Measurements from ENCODE around the gene HEBP2. TPM values are rescaled to one million over a fixed set of nuclear protein-coding genes. Genes with fewer than 3 reads are reported as not detected.
A peak's percentile ranks its signal among the peaks of the same experiment; 100 is the strongest.

HEBP2 gene
- total and polyA plus RNA-seq, 2 of the 13 experiments (the other 11 are each of a cell fraction or from before 2014, with no cell fraction given), result 16.0 to 72.8 TPM

DNA sequence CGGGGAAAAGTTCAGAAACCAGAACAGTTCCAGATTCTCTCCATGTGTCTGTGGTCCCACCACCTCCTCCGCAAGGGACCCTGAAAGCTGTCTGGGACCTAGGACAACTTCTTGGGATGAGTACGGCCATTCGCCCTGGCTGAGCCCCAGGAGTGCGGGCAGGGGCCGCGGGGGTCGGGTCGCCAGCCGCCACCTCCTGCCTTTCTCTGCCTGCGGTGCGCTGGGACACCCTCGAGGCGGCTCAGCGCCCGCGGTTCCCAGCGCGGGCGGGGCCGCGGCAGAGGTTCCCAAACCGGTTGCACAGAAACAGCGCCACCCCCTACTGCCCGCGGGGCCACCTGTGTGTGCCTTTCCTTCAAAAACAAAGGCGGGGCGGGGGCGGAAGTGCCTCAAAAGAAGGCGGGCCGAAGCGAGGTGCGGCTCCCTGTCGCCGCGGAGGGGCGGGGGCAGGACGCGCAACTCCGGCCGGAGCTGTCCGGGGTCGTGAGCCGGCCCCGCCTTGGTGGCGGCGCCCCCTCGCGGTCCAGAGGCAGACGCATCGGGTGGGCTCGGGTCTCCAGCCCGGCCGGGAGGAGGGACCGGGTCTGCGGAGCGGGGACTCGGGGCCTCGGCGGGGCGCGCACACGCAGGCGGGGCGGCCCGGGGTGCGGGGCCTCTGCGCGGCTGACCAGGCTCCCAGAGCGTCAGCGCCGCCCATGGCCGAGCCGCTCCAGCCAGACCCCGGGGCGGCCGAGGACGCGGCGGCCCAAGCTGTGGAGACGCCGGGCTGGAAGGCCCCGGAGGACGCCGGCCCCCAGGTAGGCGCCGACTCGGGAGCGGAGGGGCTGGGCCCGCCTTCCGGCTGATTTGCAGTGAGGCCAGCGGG lies at the start of gene HEBP2 (continued):
- TF ChIP-seq, protein P1, sequence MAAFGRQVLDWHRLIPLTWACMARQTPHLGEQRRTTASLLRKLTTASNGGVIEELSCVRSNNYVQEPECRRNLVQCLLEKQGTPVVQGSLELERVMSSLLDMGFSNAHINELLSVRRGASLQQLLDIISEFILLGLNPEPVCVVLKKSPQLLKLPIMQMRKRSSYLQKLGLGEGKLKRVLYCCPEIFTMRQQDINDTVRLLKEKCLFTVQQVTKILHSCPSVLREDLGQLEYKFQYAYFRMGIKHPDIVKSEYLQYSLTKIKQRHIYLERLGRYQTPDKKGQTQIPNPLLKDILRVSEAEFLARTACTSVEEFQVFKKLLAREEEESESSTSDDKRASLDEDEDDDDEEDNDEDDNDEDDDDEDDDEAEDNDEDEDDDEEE (CRISPR knock-in tag; IDR thresholded peaks at IDR 0.05), result peak; percentile 84; the same call in 1 of the 2 replicates
- TF ChIP-seq ATF7 (IDR thresholded peaks at IDR 0.05) (no peak), ATF7 (CRISPR knock-in tag; IDR thresholded peaks at IDR 0.05) (peak; percentile 77; the same call in 1 of the 2 replicates), SKI (IDR thresholded peaks at IDR 0.05; ENCODE audit: partially characterized antibody) (peak; percentile 78), KLF15 (CRISPR knock-in tag; IDR thresholded peaks at IDR 0.05; ENCODE audit: borderline replicate concordance) (no peak), YEATS4 (CRISPR knock-in tag; IDR thresholded peaks at IDR 0.05; ENCODE audit: borderline replicate concordance) (peak; percentile 97), RFX1 (IDR thresholded peaks at IDR 0.05) (no peak), ARID2 (CRISPR knock-in tag; IDR thresholded peaks at IDR 0.05; ENCODE audit: borderline replicate concordance) (no peak), ZNF33B (CRISPR knock-in tag; IDR thresholded peaks at IDR 0.05) (0 out of 2 replicates have a peak, but pooled peaks have one; percentile 31), NFYB (CRISPR knock-in tag; IDR thresholded peaks at IDR 0.05) (peak; percentile 22; the same call in 1 of the 2 replicates), FIP1L1 (IDR thresholded peaks at IDR 0.05; ENCODE audit: borderline replicate concordance, insufficient read depth, low read depth, low read length) (no peak), KLF6 (CRISPR knock-in tag; IDR thresholded peaks at IDR 0.05) (peak; percentile 43; the same call in 1 of the 2 replicates), ZMYM3 (CRISPR knock-in tag; IDR thresholded peaks at IDR 0.05) (peak; percentile 31; the same call in 1 of the 2 replicates), CBX5 (CRISPR knock-in tag; IDR thresholded peaks at IDR 0.05; ENCODE audit: borderline replicate concordance) (no peak; the same call in 1 of the 2 replicates), ZNF720 (CRISPR knock-in tag; IDR thresholded peaks at IDR 0.05) (no peak), ZNF891 (CRISPR knock-in tag; IDR thresholded peaks at IDR 0.05) (peak; percentile 73; the same call in 1 of the 2 replicates)
- TF ChIP-seq, protein P2, sequence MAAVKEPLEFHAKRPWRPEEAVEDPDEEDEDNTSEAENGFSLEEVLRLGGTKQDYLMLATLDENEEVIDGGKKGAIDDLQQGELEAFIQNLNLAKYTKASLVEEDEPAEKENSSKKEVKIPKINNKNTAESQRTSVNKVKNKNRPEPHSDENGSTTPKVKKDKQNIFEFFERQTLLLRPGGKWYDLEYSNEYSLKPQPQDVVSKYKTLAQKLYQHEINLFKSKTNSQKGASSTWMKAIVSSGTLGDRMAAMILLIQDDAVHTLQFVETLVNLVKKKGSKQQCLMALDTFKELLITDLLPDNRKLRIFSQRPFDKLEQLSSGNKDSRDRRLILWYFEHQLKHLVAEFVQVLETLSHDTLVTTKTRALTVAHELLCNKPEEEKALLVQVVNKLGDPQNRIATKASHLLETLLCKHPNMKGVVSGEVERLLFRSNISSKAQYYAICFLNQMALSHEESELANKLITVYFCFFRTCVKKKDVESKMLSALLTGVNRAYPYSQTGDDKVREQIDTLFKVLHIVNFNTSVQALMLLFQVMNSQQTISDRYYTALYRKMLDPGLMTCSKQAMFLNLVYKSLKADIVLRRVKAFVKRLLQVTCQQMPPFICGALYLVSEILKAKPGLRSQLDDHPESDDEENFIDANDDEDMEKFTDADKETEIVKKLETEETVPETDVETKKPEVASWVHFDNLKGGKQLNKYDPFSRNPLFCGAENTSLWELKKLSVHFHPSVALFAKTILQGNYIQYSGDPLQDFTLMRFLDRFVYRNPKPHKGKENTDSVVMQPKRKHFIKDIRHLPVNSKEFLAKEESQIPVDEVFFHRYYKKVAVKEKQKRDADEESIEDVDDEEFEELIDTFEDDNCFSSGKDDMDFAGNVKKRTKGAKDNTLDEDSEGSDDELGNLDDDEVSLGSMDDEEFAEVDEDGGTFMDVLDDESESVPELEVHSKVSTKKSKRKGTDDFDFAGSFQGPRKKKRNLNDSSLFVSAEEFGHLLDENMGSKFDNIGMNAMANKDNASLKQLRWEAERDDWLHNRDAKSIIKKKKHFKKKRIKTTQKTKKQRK (IDR thresholded peaks at IDR 0.05; ENCODE audit: low read length), result no peak
- TF ChIP-seq, protein P3, sequence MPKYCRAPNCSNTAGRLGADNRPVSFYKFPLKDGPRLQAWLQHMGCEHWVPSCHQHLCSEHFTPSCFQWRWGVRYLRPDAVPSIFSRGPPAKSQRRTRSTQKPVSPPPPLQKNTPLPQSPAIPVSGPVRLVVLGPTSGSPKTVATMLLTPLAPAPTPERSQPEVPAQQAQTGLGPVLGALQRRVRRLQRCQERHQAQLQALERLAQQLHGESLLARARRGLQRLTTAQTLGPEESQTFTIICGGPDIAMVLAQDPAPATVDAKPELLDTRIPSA (CRISPR knock-in tag; IDR thresholded peaks at IDR 0.05; ENCODE audit: borderline replicate concordance), result peak; percentile 10; the same call in 1 of the 2 replicates
- TF ChIP-seq, protein P4, sequence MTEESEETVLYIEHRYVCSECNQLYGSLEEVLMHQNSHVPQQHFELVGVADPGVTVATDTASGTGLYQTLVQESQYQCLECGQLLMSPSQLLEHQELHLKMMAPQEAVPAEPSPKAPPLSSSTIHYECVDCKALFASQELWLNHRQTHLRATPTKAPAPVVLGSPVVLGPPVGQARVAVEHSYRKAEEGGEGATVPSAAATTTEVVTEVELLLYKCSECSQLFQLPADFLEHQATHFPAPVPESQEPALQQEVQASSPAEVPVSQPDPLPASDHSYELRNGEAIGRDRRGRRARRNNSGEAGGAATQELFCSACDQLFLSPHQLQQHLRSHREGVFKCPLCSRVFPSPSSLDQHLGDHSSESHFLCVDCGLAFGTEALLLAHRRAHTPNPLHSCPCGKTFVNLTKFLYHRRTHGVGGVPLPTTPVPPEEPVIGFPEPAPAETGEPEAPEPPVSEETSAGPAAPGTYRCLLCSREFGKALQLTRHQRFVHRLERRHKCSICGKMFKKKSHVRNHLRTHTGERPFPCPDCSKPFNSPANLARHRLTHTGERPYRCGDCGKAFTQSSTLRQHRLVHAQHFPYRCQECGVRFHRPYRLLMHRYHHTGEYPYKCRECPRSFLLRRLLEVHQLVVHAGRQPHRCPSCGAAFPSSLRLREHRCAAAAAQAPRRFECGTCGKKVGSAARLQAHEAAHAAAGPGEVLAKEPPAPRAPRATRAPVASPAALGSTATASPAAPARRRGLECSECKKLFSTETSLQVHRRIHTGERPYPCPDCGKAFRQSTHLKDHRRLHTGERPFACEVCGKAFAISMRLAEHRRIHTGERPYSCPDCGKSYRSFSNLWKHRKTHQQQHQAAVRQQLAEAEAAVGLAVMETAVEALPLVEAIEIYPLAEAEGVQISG (CRISPR knock-in tag; IDR thresholded peaks at IDR 0.05), result peak; percentile 90
- TF ChIP-seq, protein P5, sequence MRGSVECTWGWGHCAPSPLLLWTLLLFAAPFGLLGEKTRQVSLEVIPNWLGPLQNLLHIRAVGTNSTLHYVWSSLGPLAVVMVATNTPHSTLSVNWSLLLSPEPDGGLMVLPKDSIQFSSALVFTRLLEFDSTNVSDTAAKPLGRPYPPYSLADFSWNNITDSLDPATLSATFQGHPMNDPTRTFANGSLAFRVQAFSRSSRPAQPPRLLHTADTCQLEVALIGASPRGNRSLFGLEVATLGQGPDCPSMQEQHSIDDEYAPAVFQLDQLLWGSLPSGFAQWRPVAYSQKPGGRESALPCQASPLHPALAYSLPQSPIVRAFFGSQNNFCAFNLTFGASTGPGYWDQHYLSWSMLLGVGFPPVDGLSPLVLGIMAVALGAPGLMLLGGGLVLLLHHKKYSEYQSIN (CRISPR knock-in tag; IDR thresholded peaks at IDR 0.05; ENCODE audit: borderline replicate concordance), result no peak
